ENCODE measurements around the gene ZNF106.

Gene ZNF106

DNA sequence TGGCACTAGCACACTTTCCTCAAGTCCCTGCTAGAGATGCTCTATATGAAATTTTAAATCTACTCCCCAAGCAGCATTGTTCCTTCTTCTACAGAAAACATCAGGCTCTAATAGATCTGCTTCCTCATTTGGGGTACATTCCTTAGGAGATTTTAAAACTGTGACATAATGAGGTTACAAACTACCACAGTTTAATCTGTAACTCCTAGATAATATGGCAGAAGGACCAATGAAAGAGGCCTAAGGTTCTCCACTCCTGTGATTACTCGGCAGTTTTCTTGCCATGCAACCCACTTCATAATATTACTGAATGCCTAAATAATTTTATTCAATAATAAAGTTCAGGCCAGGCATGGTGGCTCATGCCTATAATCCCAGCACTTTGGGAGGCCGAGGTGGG is 16.1 kb downstream of the ZNF106 start:
- H3K79me2 ChIP-seq (ENCODE audit: control insufficient read depth, insufficient read depth, low read length, unreplicated experiment) = peaks cover 38% of the 10 kb centered on the region
- peak overlapping the region; percentile 24; the same call in 1 of the 2 replicates for H3K27ac ChIP-seq (ENCODE audit: low read depth, low read length)
- no peaks in the 10 kb centered on the region for H3K4me1 ChIP-seq (ENCODE audit: control insufficient read depth, insufficient read depth, low read length, unreplicated experiment)
- no peaks in the 10 kb centered on the region for H3K36me3 ChIP-seq (ENCODE audit: insufficient read depth, low read length)
- H3K4me3 ChIP-seq (ENCODE audit: low read depth, low read length) = no peak overlapping the region
- H3K27me3 ChIP-seq (ENCODE audit: insufficient read depth, low read length) = no peaks in the 10 kb centered on the region
- no peak overlapping the region for H2AFZ ChIP-seq (ENCODE audit: low read length, unreplicated experiment)

GRCh38 chr15:42471002-42471401 is 19.9 kb downstream of the ZNF106 start:
- Histone ChIP-seq H3K79me2 (ENCODE audit: control insufficient read depth, insufficient read depth, low read length, unreplicated experiment) (peaks cover 24% of the 10 kb centered on the region), H3K27ac (ENCODE audit: low read depth, low read length) (no peak overlapping the region), H3K27me3 (ENCODE audit: insufficient read depth, low read length) (no peaks in the 10 kb centered on the region), H2AFZ (ENCODE audit: low read length, unreplicated experiment) (no peak overlapping the region), H3K36me3 (ENCODE audit: insufficient read depth, low read length) (peaks cover under 1% of the 10 kb centered on the region; the same call in 1 of the 2 replicates), H3K4me3 (ENCODE audit: low read depth, low read length) (no peak overlapping the region), H3K4me1 (ENCODE audit: control insufficient read depth, insufficient read depth, low read length, unreplicated experiment) (no peaks in the 10 kb centered on the region)

GRCh38 chr15:42465520-42466259 is 25.3 kb downstream of the ZNF106 start:
- H3K36me3 ChIP-seq (ENCODE audit: insufficient read depth, low read length) = peaks cover 10% of the 10 kb centered on the region; the same call in 1 of the 2 replicates
- H3K4me1 ChIP-seq (ENCODE audit: control insufficient read depth, insufficient read depth, low read length, unreplicated experiment) = no peaks in the 10 kb centered on the region
- no peak overlapping the region for H3K4me3 ChIP-seq (ENCODE audit: low read depth, low read length)
- H3K79me2 ChIP-seq (ENCODE audit: control insufficient read depth, insufficient read depth, low read length, unreplicated experiment) = peaks cover 9% of the 10 kb centered on the region
- no peak overlapping the region for H2AFZ ChIP-seq (ENCODE audit: low read length, unreplicated experiment)
- no peaks in the 10 kb centered on the region for H3K27me3 ChIP-seq (ENCODE audit: insufficient read depth, low read length)
- no peak overlapping the region for H3K27ac ChIP-seq (ENCODE audit: low read depth, low read length)

- Histone ChIP-seq H3K27ac (ENCODE audit: low read depth, low read length) (no peak overlapping the region), H3K79me2 (ENCODE audit: control insufficient read depth, insufficient read depth, low read length, unreplicated experiment) (peaks cover 15% of the 10 kb centered on the region), H3K4me1 (ENCODE audit: control insufficient read depth, insufficient read depth, low read length, unreplicated experiment) (peaks cover 26% of the 10 kb centered on the region), H3K4me3 (ENCODE audit: low read depth, low read length) (no peak overlapping the region), H3K27me3 (ENCODE audit: insufficient read depth, low read length) (no peaks in the 10 kb centered on the region), H3K36me3 (ENCODE audit: insufficient read depth, low read length) (peaks cover 10% of the 10 kb centered on the region; the same call in 1 of the 2 replicates), H2AFZ (ENCODE audit: low read length, unreplicated experiment) (no peak overlapping the region)
These were observed 29.7 kb downstream of the ZNF106 start for GRCh38 chr15:42461261-42461660.

- peaks cover 36% of the 10 kb centered on the region for H3K4me1 ChIP-seq (ENCODE audit: control insufficient read depth, insufficient read depth, low read length, unreplicated experiment)
- peak overlapping the region; percentile 97 for H3K27ac ChIP-seq (ENCODE audit: low read depth, low read length)
- peak overlapping the region; percentile 61 for H3K4me3 ChIP-seq (ENCODE audit: low read depth, low read length)
- H2AFZ ChIP-seq (ENCODE audit: low read length, unreplicated experiment) = peak overlapping the region; percentile 4
- H3K79me2 ChIP-seq (ENCODE audit: control insufficient read depth, insufficient read depth, low read length, unreplicated experiment) = peaks cover 13% of the 10 kb centered on the region
- H3K36me3 ChIP-seq (ENCODE audit: insufficient read depth, low read length) = peaks cover 5% of the 10 kb centered on the region
- H3K27me3 ChIP-seq (ENCODE audit: insufficient read depth, low read length) = no peaks in the 10 kb centered on the region
These were observed 33.2 kb downstream of the ZNF106 start for GRCh38 chr15:42457445-42458442.

DNA sequence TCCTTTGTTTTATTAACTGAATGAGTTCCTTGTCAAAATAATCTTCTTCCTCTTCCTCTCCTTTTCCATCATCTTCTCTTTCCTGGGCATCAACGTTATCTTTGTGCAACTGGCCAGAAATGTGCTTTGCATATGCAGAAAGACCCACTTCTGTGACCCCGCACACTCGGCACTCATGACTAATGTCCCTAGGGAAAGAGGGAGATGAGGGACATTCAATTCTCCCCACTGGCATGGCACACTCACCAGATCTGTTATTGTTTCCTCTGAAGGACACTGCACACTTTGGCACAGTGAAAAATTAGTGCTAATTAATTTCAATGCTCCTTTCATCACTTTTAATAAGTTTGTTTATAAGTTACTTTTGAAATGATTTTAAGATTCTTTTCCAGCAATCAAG is 34.0 kb downstream of the ZNF106 start:
- peak overlapping the region; percentile 61 for H3K4me3 ChIP-seq (ENCODE audit: low read depth, low read length)
- no peaks in the 10 kb centered on the region for H3K27me3 ChIP-seq (ENCODE audit: insufficient read depth, low read length)
- H3K36me3 ChIP-seq (ENCODE audit: insufficient read depth, low read length) = peaks cover 5% of the 10 kb centered on the region
- peak overlapping the region; percentile 4 for H2AFZ ChIP-seq (ENCODE audit: low read length, unreplicated experiment)
- peaks cover 36% of the 10 kb centered on the region for H3K4me1 ChIP-seq (ENCODE audit: control insufficient read depth, insufficient read depth, low read length, unreplicated experiment)
- H3K27ac ChIP-seq (ENCODE audit: low read depth, low read length) = peak overlapping the region; percentile 97
- H3K79me2 ChIP-seq (ENCODE audit: control insufficient read depth, insufficient read depth, low read length, unreplicated experiment) = peaks cover 13% of the 10 kb centered on the region

- Histone ChIP-seq H3K27me3 (ENCODE audit: insufficient read depth, low read length) (no peaks in the 10 kb centered on the region), H3K4me3 (ENCODE audit: low read depth, low read length) (peak overlapping the region; percentile 61)
These were observed 34.4 kb downstream of the ZNF106 start for GRCh38 chr15:42456531-42456930.

DNA sequence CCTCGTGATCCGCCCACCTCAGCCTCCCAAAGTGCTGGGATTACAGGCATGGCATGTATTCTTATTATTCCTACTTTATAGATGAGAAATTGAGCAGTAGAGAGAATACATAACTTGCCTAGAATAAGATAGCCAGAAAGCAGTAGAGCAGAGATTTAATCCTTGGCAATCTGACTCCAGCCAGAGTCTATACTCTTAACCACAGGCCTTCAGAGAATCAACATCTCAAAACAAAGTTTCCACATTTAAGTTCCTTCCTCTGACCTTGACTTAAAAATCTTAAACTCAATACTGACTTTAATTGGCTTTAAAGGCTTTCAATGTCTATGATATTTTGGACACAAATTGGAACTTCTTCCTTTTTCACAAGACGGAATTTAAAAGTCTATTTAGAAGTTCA is 37.1 kb downstream of the ZNF106 start:
- H3K4me1 ChIP-seq (ENCODE audit: control insufficient read depth, insufficient read depth, low read length, unreplicated experiment) = peaks cover 34% of the 10 kb centered on the region
- peaks cover 27% of the 10 kb centered on the region for H3K36me3 ChIP-seq (ENCODE audit: insufficient read depth, low read length)
- H3K27ac ChIP-seq (ENCODE audit: low read depth, low read length) = no peak overlapping the region
- H3K4me3 ChIP-seq (ENCODE audit: low read depth, low read length) = no peak overlapping the region
- H2AFZ ChIP-seq (ENCODE audit: low read length, unreplicated experiment) = no peak overlapping the region
- peaks cover 8% of the 10 kb centered on the region for H3K79me2 ChIP-seq (ENCODE audit: control insufficient read depth, insufficient read depth, low read length, unreplicated experiment)
- H3K27me3 ChIP-seq (ENCODE audit: insufficient read depth, low read length) = no peaks in the 10 kb centered on the region

More at GRCh38 chr15:42456531-42456930, 34.4 kb downstream of the ZNF106 start:
- H3K79me2 ChIP-seq (ENCODE audit: control insufficient read depth, insufficient read depth, low read length, unreplicated experiment) = peaks cover 13% of the 10 kb centered on the region
- peaks cover 36% of the 10 kb centered on the region for H3K4me1 ChIP-seq (ENCODE audit: control insufficient read depth, insufficient read depth, low read length, unreplicated experiment)
- H3K36me3 ChIP-seq (ENCODE audit: insufficient read depth, low read length) = peaks cover 8% of the 10 kb centered on the region
- peak overlapping the region; percentile 97 for H3K27ac ChIP-seq (ENCODE audit: low read depth, low read length)
- H2AFZ ChIP-seq (ENCODE audit: low read length, unreplicated experiment) = no peak overlapping the region

DNA sequence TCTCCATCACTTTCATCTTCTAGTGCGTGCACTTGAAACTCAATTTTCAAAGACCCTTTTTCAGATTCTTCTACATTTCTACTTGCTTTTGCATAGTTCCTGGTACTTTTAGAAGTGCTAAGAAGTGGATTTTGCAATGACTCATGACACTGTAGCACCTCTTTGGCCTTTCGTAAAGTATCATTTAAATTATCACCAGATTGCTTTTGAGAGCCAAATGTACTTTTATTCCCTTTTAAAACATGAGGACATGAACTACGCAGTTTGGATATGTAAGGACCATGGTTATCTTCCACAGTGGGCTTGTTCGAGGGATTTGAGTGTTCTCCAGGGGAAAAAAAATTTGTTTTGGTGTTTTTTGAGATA is 40.5 kb downstream of the ZNF106 start:
- H3K27ac ChIP-seq (ENCODE audit: low read depth, low read length) = no peak overlapping the region
- peaks cover 57% of the 10 kb centered on the region for H3K36me3 ChIP-seq (ENCODE audit: insufficient read depth, low read length)
- H3K79me2 ChIP-seq (ENCODE audit: control insufficient read depth, insufficient read depth, low read length, unreplicated experiment) = peaks cover 3% of the 10 kb centered on the region
- no peak overlapping the region for H3K4me3 ChIP-seq (ENCODE audit: low read depth, low read length)
- peaks cover 2% of the 10 kb centered on the region for H3K4me1 ChIP-seq (ENCODE audit: control insufficient read depth, insufficient read depth, low read length, unreplicated experiment)
- H2AFZ ChIP-seq (ENCODE audit: low read length, unreplicated experiment) = no peak overlapping the region
- no peaks in the 10 kb centered on the region for H3K27me3 ChIP-seq (ENCODE audit: insufficient read depth, low read length)

DNA sequence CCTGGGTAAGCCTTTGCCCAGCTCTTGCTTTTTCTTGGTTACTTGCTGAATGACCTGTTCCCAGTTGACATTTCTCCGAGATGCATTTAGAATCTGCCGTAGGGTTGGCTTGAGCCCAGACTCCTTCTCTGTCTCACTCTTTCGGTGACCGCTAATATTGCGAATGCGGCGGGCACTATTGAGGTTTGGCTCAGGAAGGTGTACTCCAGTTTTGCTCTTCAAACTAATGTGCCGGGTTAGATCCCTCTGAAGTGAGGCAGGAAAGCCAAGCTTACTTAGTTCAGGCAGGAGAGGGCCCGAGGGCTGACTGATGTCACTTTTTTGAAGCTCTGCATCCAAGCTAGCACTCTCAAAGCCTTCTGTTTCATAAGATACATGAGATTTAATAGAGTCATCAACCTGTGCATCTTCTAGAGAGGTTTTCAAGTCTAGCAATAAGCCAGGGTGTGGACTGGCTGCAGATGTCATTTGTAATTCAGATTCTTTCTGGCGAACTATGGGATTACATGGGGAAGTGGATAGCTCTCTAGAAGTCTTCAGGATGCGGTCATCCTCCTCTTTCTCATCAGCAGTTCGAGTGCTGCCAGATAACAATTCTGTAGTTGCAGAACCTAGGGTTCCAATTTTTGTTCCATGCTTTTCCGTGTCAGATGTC is 41.0 kb downstream of the ZNF106 start:
- H3K27ac ChIP-seq (ENCODE audit: low read depth, low read length) = no peak overlapping the region
- no peak overlapping the region for H3K4me3 ChIP-seq (ENCODE audit: low read depth, low read length)
- H3K79me2 ChIP-seq (ENCODE audit: control insufficient read depth, insufficient read depth, low read length, unreplicated experiment) = peaks cover 3% of the 10 kb centered on the region
- peaks cover 58% of the 10 kb centered on the region for H3K36me3 ChIP-seq (ENCODE audit: insufficient read depth, low read length)
- no peaks in the 10 kb centered on the region for H3K4me1 ChIP-seq (ENCODE audit: control insufficient read depth, insufficient read depth, low read length, unreplicated experiment)
- no peak overlapping the region for H2AFZ ChIP-seq (ENCODE audit: low read length, unreplicated experiment)
- no peaks in the 10 kb centered on the region for H3K27me3 ChIP-seq (ENCODE audit: insufficient read depth, low read length)

Measured in ACC112 (cell line).